H1 (cell line): ENCODE data around the gene MYO5A. TPM values are rescaled to one million over a fixed set of nuclear protein-coding genes. Genes with fewer than 3 reads are reported as not detected.

ENCODE experiments used
- POLR2AphosphoS5 ChIP-seq: IDR thresholded peaks from 2 replicates; pipeline ENCODE4 v1.6.1; 2011; ENCODE audit warnings: low read depth, low read length
- SUZ12 ChIP-seq: fragments of 200-600 bp; sonication (generic); IDR thresholded peaks from 2 replicates; pipeline ENCODE4 v1.6.1; 2012; ENCODE audit warnings: mild to moderate bottlenecking, inconsistent platforms, low read length, moderate library complexity, mixed read lengths
- polyA plus RNA-seq, 7 experiments: library from polyadenylated mRNA; depleted of rRNA in 3 of 7; stranded (reverse) in 5 of 7; unstranded in 2 of 7; fragments of >200 nt in 5 of 7; fragments of 200-250 nt in 2 of 7; gene quantifications; 1 replicate in 5 of 7; 2 replicates in 1 of 7; 4 replicates in 1 of 7; pipeline versions ENCODE4 v1.2.1 to v1.2.3, GENCODE V29; 2011 to 2013; ENCODE audit warnings: missing spikeins in 2 of 7, mixed read lengths in 2 of 7
- total RNA-seq: library from RNA; stranded (reverse); fragmentation: NEBNext Ultra II Directional; extraction: Animal tissue kit (Norgen Biotek cat#: 25700); gene quantifications from 2 replicates; pipeline ENCODE4 v1.2.1, GENCODE V29; 2021

MYO5A gene
- total and polyA plus RNA-seq, 2 of the 8 experiments (the other 6 are each of a cell fraction or from before 2014, with no cell fraction given), result 11.4 to 24.7 TPM

DNA sequence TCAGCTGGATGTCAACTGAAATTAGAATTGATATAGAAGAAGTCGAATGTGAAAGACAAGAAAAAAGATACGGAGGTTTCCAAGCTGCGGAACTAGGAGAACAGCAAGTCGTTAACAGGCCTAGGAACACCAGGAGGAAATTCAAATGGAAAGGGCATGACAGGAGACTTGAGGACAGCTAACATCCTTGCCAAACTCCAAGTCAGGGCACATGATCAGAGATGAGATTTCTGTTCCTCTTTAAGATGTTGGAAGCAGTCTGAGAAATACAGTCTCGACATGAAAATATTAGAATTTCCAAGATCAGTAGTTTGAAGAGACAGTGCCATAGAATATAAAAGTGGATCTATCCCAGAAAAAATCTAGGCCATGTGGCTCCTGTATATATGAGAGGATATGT is 5.0 kb downstream of the MYO5A start (continued):
- TF ChIP-seq SUZ12 (no peak), POLR2AphosphoS5 (no peak)
- TF ChIP-seq, all 59 proteins: peak for 0
